ENCODE results near the gene KIN.
A peak's percentile ranks its signal among the peaks of the same experiment; 100 is the strongest.

Gene KIN

DNA sequence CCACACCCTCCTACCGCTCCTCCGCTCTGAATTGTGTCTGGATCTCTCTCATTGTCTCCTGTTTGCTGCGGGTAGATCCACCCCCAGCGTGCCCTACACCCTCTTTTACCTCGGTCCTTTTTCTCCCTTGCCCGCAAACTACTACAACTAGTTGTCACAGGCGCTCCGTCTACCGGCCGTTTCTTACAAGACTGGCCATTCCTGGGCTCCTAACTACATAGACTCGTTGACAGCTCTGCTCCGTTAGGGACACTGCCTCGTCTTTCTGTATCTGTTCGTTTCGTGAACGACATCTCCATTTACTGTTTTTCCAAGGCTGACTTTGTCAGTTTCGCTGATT, 31.3 kb upstream of the KIN start:
- peaks cover 3% of the 10 kb centered on the region for H3K27me3 ChIP-seq (ENCODE audit: insufficient read depth, low read length)
- H2BK120ac ChIP-seq (ENCODE audit: insufficient read depth, low read length, poor library complexity) = no peak overlapping the region
- H2BK5ac ChIP-seq (ENCODE audit: low read depth, low read length, poor library complexity) = no peak overlapping the region
- peak overlapping the region; percentile 92 for H4K8ac ChIP-seq (ENCODE audit: low read depth, low read length)
- H3K36me3 ChIP-seq (ENCODE audit: control insufficient read depth in 1 of 2, insufficient read depth in 2 of 2, low read length in 2 of 2) = peaks cover 0 to 2% of the 10 kb centered on the region in 2 experiments
- WGBS (ENCODE audit: extremely low coverage, insufficient coverage, insufficient read length) = no CpG with 5 or more reads among the region's 17 CpGs
- peak overlapping the region; percentile 97 for H3K23ac ChIP-seq (ENCODE audit: low read length)
- DNase-seq = peak; percentile 38 to 65
- H3K4me3 ChIP-seq (ENCODE audit: low read depth, low read length) = peak overlapping the region; percentile 99
- H2AK5ac ChIP-seq (ENCODE audit: low read length) = no peak overlapping the region
- H3K4ac ChIP-seq (ENCODE audit: low read depth, low read length) = peak overlapping the region; percentile 47
- peak overlapping the region; percentile 92 for H3K9ac ChIP-seq (ENCODE audit: low read length)
- peak overlapping the region; percentile 100 for H3K4me2 ChIP-seq (ENCODE audit: low read length)
- no peak overlapping the region for H3K27ac ChIP-seq (ENCODE audit: low read depth, low read length)
- no peak overlapping the region for H4K91ac ChIP-seq (ENCODE audit: low read depth, low read length)
- peak overlapping the region; percentile 91 for H3K18ac ChIP-seq (ENCODE audit: low read length)
- no peak overlapping the region for H2BK12ac ChIP-seq (ENCODE audit: low read length)
- no peaks in the 10 kb centered on the region for H3K9me3 ChIP-seq (ENCODE audit: insufficient read depth, low read depth, low read length)
- H3K79me1 ChIP-seq (ENCODE audit: low read length) = peaks cover 3% of the 10 kb centered on the region
- peaks cover 7% of the 10 kb centered on the region for H3K79me2 ChIP-seq (ENCODE audit: control insufficient read depth, insufficient read depth, low read length, poor library complexity)
- H4K12ac ChIP-seq (ENCODE audit: low read depth, low read length) = peak overlapping the region; percentile 70
- peaks cover 0 to 5% of the 10 kb centered on the region in 2 experiments for H3K4me1 ChIP-seq (ENCODE audit: control insufficient read depth in 1 of 2, insufficient read depth in 2 of 2, low read length in 2 of 2)
- H2AFZ ChIP-seq (ENCODE audit: insufficient read depth, low read length, poor library complexity) = peak overlapping the region; percentile 92
- no peak overlapping the region for H3K14ac ChIP-seq (ENCODE audit: low read length)

DNA sequence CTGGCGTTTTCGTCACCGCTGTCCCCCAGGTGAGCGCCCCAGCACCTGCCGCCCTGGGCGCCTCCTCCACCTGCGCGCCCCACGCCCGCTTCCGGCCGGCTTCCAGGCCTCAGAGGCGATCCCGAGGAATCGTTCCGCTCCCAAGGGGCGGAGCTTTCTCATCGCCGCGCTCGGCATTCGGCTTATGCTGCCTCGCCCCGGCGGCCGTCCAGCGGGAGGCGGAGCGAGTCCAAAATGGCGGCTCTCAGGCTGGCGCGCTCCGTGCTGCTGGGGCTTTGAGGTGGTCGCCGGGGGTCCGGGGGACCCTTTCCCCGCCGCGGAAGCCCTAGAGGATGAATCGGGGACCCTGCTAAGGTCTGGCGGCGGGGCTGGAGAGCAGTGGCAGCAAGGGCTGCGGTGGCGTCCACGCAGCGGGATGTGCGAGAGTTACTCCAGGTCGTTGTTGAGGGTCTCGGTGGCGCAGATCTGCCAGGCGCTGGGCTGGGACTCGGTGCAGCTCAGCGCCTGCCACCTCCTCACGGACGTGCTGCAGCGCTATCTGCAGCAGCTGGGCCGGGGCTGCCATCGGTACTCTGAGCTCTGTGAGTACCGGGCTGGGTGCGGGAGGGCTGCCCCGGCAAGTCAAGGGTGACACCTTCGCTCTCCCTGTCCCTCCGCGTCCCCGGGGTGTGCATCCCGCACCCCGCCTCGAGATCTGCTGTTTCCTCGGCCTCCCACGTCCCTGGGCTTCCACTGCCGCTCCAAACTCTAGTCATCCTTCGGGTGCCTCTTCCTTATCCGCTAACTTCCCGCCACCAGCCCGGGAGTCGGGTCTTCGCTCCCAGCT, 30.7 kb upstream of the KIN start, which contains the start of gene TAF3:
Gene TAF3, plus strand, starts transcription at position 211 of the 826 bp plus-strand sequence. Its CDS starts 205 bp downstream, at position 416.
- peak within 1 kb of the TSS; percentile 92 for H2AFZ ChIP-seq (ENCODE audit: insufficient read depth, low read length, poor library complexity)
- peak within 1 kb of the TSS; percentile 91 for H3K18ac ChIP-seq (ENCODE audit: low read length)
- peak within 1 kb of the TSS; percentile 47 for H3K4ac ChIP-seq (ENCODE audit: low read depth, low read length)
- peak within 1 kb of the TSS; percentile 99 for H3K4me3 ChIP-seq (ENCODE audit: low read depth, low read length)
- no peak within 1 kb of the TSS for H3K27ac ChIP-seq (ENCODE audit: low read depth, low read length)
- peak within 1 kb of the TSS; percentile 97 for H3K23ac ChIP-seq (ENCODE audit: low read length)
- DNase-seq = peak; percentile 92 to 98
- peak within 1 kb of the TSS; percentile 37 for H2BK120ac ChIP-seq (ENCODE audit: insufficient read depth, low read length, poor library complexity)
- H3K9me3 ChIP-seq (ENCODE audit: insufficient read depth, low read depth, low read length) = no peaks in the 10 kb centered on the region
- H3K4me1 ChIP-seq (ENCODE audit: control insufficient read depth in 1 of 2, insufficient read depth in 2 of 2, low read length in 2 of 2) = peaks cover 0 to 5% of the 10 kb centered on the region in 2 experiments
- peak within 1 kb of the TSS; percentile 41 for H3K14ac ChIP-seq (ENCODE audit: low read length)
- H3K36me3 ChIP-seq (ENCODE audit: control insufficient read depth in 1 of 2, insufficient read depth in 2 of 2, low read length in 2 of 2) = peaks cover 0 to 2% of the 10 kb centered on the region in 2 experiments
- H4K91ac ChIP-seq (ENCODE audit: low read depth, low read length) = peak within 1 kb of the TSS; percentile 65
- H3K4me2 ChIP-seq (ENCODE audit: low read length) = peak within 1 kb of the TSS; percentile 100
- peak within 1 kb of the TSS; percentile 92 for H3K9ac ChIP-seq (ENCODE audit: low read length)
- H2BK12ac ChIP-seq (ENCODE audit: low read length) = no peak within 1 kb of the TSS
- peaks cover 3% of the 10 kb centered on the region for H3K27me3 ChIP-seq (ENCODE audit: insufficient read depth, low read length)
- peak within 1 kb of the TSS; percentile 92 for H4K8ac ChIP-seq (ENCODE audit: low read depth, low read length)
- peaks cover 7% of the 10 kb centered on the region for H3K79me2 ChIP-seq (ENCODE audit: control insufficient read depth, insufficient read depth, low read length, poor library complexity)
- peak within 1 kb of the TSS; percentile 77 for H4K12ac ChIP-seq (ENCODE audit: low read depth, low read length)
- WGBS (ENCODE audit: extremely low coverage, insufficient coverage, insufficient read length) = no CpG with 5 or more reads among the region's 77 CpGs
- H3K79me1 ChIP-seq (ENCODE audit: low read length) = peaks cover 3% of the 10 kb centered on the region
- H2AK5ac ChIP-seq (ENCODE audit: low read length) = peak within 1 kb of the TSS; percentile 8
- no peak within 1 kb of the TSS for H2BK5ac ChIP-seq (ENCODE audit: low read depth, low read length, poor library complexity)

DNA sequence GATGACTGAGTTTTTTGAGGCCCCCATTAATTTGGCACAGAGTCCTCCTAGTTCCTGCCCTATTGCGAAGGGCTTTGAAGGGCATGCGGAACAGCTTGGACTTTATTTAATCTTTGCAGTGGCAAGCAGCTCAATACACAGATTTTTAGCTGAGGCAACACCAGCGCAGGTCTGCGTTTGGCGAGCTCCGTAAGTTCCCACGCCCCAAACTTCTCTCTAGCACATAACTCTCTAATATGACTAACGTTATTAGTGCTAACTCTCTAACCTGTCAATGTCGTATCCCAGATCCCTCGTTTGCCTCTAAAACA, 30.1 kb upstream of the KIN start:
- Histone ChIP-seq H3K36me3 (ENCODE audit: control insufficient read depth in 1 of 2, insufficient read depth in 2 of 2, low read length in 2 of 2) (peaks cover 0 to 2% of the 10 kb centered on the region in 2 experiments), H3K4me3 (ENCODE audit: low read depth, low read length) (peak overlapping the region; percentile 88), H2BK5ac (ENCODE audit: low read depth, low read length, poor library complexity) (no peak overlapping the region), H3K4ac (ENCODE audit: low read depth, low read length) (no peak overlapping the region), H4K91ac (ENCODE audit: low read depth, low read length) (peak overlapping the region; percentile 31), H3K4me1 (ENCODE audit: control insufficient read depth in 1 of 2, insufficient read depth in 2 of 2, low read length in 2 of 2) (peaks cover 0 to 5% of the 10 kb centered on the region in 2 experiments), H3K4me2 (ENCODE audit: low read length) (peak overlapping the region; percentile 76), H2BK120ac (ENCODE audit: insufficient read depth, low read length, poor library complexity) (no peak overlapping the region), H2AFZ (ENCODE audit: insufficient read depth, low read length, poor library complexity) (peak overlapping the region; percentile 87), H3K9me3 (ENCODE audit: insufficient read depth, low read depth, low read length) (no peaks in the 10 kb centered on the region), H4K8ac (ENCODE audit: low read depth, low read length) (peak overlapping the region; percentile 81), H3K23ac (ENCODE audit: low read length) (no peak overlapping the region), H3K27me3 (ENCODE audit: insufficient read depth, low read length) (peaks cover 3% of the 10 kb centered on the region), H3K79me1 (ENCODE audit: low read length) (peaks cover 3% of the 10 kb centered on the region), H3K14ac (ENCODE audit: low read length) (no peak overlapping the region), H2AK5ac (ENCODE audit: low read length) (no peak overlapping the region), H3K18ac (ENCODE audit: low read length) (no peak overlapping the region), H2BK12ac (ENCODE audit: low read length) (no peak overlapping the region), H3K79me2 (ENCODE audit: control insufficient read depth, insufficient read depth, low read length, poor library complexity) (peaks cover 7% of the 10 kb centered on the region), H4K12ac (ENCODE audit: low read depth, low read length) (peak overlapping the region; percentile 77), H3K27ac (ENCODE audit: low read depth, low read length) (no peak overlapping the region), H3K9ac (ENCODE audit: low read length) (peak overlapping the region; percentile 23)
- DNase-seq = no peak
- WGBS (ENCODE audit: extremely low coverage, insufficient coverage, insufficient read length) = no CpG with 5 or more reads among the region's 10 CpGs

DNA sequence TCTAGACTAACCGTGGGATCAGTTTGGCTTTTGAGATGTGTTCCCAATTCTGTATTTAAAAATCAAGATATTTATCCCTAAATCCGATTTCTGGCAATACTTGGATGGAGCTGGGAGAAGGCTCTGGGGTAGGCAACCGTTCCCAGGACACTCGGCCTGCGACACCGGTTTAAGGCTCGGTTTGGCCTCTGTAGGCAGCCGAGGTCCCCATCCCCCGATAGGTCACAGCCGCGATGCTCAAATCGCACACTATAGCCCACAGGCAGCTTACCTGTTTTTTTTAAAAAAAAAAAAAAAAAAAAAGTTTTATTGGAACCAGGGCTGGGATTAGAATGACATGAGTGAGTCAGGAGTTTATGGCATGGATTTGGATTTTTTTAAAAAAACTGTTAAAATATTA, 29.8 kb upstream of the KIN start:
- Histone ChIP-seq H3K4me2 (ENCODE audit: low read length) (peak overlapping the region; percentile 76), H2BK12ac (ENCODE audit: low read length) (no peak overlapping the region), H3K9ac (ENCODE audit: low read length) (no peak overlapping the region), H3K9me3 (ENCODE audit: insufficient read depth, low read depth, low read length) (no peaks in the 10 kb centered on the region), H4K8ac (ENCODE audit: low read depth, low read length) (peak overlapping the region; percentile 67), H3K79me1 (ENCODE audit: low read length) (peaks cover 3% of the 10 kb centered on the region), H2AFZ (ENCODE audit: insufficient read depth, low read length, poor library complexity) (peak overlapping the region; percentile 87), H2BK5ac (ENCODE audit: low read depth, low read length, poor library complexity) (no peak overlapping the region), H3K27me3 (ENCODE audit: insufficient read depth, low read length) (peaks cover 3% of the 10 kb centered on the region), H3K4me3 (ENCODE audit: low read depth, low read length) (no peak overlapping the region), H3K4ac (ENCODE audit: low read depth, low read length) (no peak overlapping the region), H3K4me1 (ENCODE audit: control insufficient read depth in 1 of 2, insufficient read depth in 2 of 2, low read length in 2 of 2) (peaks cover 0 to 5% of the 10 kb centered on the region in 2 experiments), H3K79me2 (ENCODE audit: control insufficient read depth, insufficient read depth, low read length, poor library complexity) (peaks cover 7% of the 10 kb centered on the region), H3K36me3 (ENCODE audit: control insufficient read depth in 1 of 2, insufficient read depth in 2 of 2, low read length in 2 of 2) (peaks cover 0 to 2% of the 10 kb centered on the region in 2 experiments), H2BK120ac (ENCODE audit: insufficient read depth, low read length, poor library complexity) (no peak overlapping the region), H3K23ac (ENCODE audit: low read length) (no peak overlapping the region), H4K12ac (ENCODE audit: low read depth, low read length) (no peak overlapping the region), H3K18ac (ENCODE audit: low read length) (no peak overlapping the region), H2AK5ac (ENCODE audit: low read length) (no peak overlapping the region), H3K27ac (ENCODE audit: low read depth, low read length) (no peak overlapping the region), H4K91ac (ENCODE audit: low read depth, low read length) (no peak overlapping the region), H3K14ac (ENCODE audit: low read length) (no peak overlapping the region)
- WGBS (ENCODE audit: extremely low coverage, insufficient coverage, insufficient read length) = no CpG with 5 or more reads among the region's 12 CpGs
- DNase-seq = no peak
